GM23248 (cell line): ENCODE results near the gene ATP6V0E2. TPM values are rescaled to one million over a fixed set of nuclear protein-coding genes. Genes with fewer than 3 reads are reported as not detected.

Experiments used
- DNase-seq: peaks from one replicate; pipeline ENCODE4 v3.0.0-alpha.2; 2015
- H2AFZ ChIP-seq: fragments of 200-600 bp; sonication (generic); 2 replicates; pipeline ENCODE4 v1.6.1; 2016; ENCODE audit warnings: antibody characterized with exemption
- H3F3A ChIP-seq: fragments of 200-600 bp; sonication (generic); 2 replicates; pipeline ENCODE4 v1.6.1; 2016; ENCODE audit warnings: mild to moderate bottlenecking, antibody characterized with exemption, mixed run types; ENCODE audit not compliant: insufficient read depth
- H3K27ac ChIP-seq: fragments of 200-600 bp; sonication (generic); 2 replicates; pipeline ENCODE4 v1.5.1; 2016; ENCODE audit warnings: mild to moderate bottlenecking
- H3K27me3 ChIP-seq: fragments of 200-600 bp; sonication (generic); replicated peaks from 2 replicates; pipeline ENCODE4 v1.6.1; 2016; ENCODE audit warnings: mild to moderate bottlenecking; ENCODE audit not compliant: insufficient read depth
- H3K36me3 ChIP-seq: fragments of 200-600 bp; sonication (generic); 2 replicates; pipeline ENCODE4 v1.6.1; 2016; ENCODE audit warnings: low read depth, mild to moderate bottlenecking
- H3K4me1 ChIP-seq: fragments of 200-600 bp; sonication (generic); 2 replicates; pipeline ENCODE4 v1.6.1; 2016; ENCODE audit warnings: mild to moderate bottlenecking; ENCODE audit not compliant: insufficient read depth
- H3K4me2 ChIP-seq: fragments of 200-600 bp; sonication (generic); one replicate; pipeline ENCODE4 v1.6.1; 2016; ENCODE audit warnings: mild to moderate bottlenecking; ENCODE audit not compliant: unreplicated experiment
- H3K4me3 ChIP-seq: fragments of 200-600 bp; sonication (generic); 2 replicates; pipeline ENCODE4 v1.5.1; 2016; ENCODE audit warnings: mild to moderate bottlenecking
- H3K79me2 ChIP-seq: fragments of 200-600 bp; sonication (generic); 2 replicates; pipeline ENCODE4 v1.6.1; 2016; ENCODE audit warnings: mild to moderate bottlenecking; ENCODE audit not compliant: insufficient read depth
- H3K9ac ChIP-seq: fragments of 200-600 bp; sonication (generic); 2 replicates; pipeline ENCODE4 v1.6.1; 2016; ENCODE audit warnings: mild to moderate bottlenecking
- H3K9me2 ChIP-seq: fragments of 200-600 bp; sonication (generic); 2 replicates; pipeline ENCODE4 v1.6.1; 2016; ENCODE audit warnings: mixed run types, mild to moderate bottlenecking, moderate library complexity; ENCODE audit not compliant: insufficient read depth
- H3K9me3 ChIP-seq: fragments of 200-600 bp; sonication (generic); one replicate; pipeline ENCODE4 v1.6.1; 2017; ENCODE audit warnings: low read depth
- H4K20me1 ChIP-seq: fragments of 200-600 bp; sonication (generic); 2 replicates; pipeline ENCODE4 v1.6.0; 2016; ENCODE audit not compliant: insufficient read depth
- EZH2 ChIP-seq: fragments of 200-600 bp; sonication (generic); IDR thresholded peaks from 2 replicates; pipeline ENCODE4 v1.6.1; 2018; ENCODE audit warnings: antibody characterized with exemption, mild to moderate bottlenecking; ENCODE audit not compliant: insufficient read depth, poor library complexity, severe bottlenecking
- EZH2phosphoT487 ChIP-seq: fragments of 200-600 bp; sonication (generic); IDR thresholded peaks from 2 replicates; pipeline ENCODE4 v1.6.1; 2018; ENCODE audit warnings: antibody characterized with exemption, moderate library complexity, mild to moderate bottlenecking, low read depth; ENCODE audit not compliant: insufficient read depth
- WGBS, 2 experiments: methylation state at CpG; one replicate each; pipeline ENCODE4 v1.1.6; 2015 to 2017; ENCODE audit warnings: low lambda C conversion rate in 2 of 2, low coverage in 1 of 2; ENCODE audit errors: missing lambda C conversion rate in 2 of 2; 5-methylcytosine and 5-hydroxymethylcytosine counted together
- in situ Hi-C: fragments of 300-500 bp; cut with MboI; formaldehyde crosslinking; loops from 2 replicates; pipeline ENCODE4 v1.15.0; 2020
- polyA plus RNA-seq: library from polyadenylated mRNA; unstranded; fragments of >200 nt; fragmentation: Nextera tagmentation; extraction: Ambion mirVana; gene quantifications from 2 replicates; pipeline ENCODE4 v1.2.1, GENCODE V29; 2016
- total RNA-seq: library from RNA; depleted of rRNA; stranded (reverse); fragments of >200 nt; shearing (Covaris generic); gene quantifications from 2 replicates; pipeline ENCODE4 v1.2.3, GENCODE V29; 2014

Gene ATP6V0E2
- total and polyA plus RNA-seq, 2 experiments from 2014 or later, result 6.9 to 7.7 TPM

DNA sequence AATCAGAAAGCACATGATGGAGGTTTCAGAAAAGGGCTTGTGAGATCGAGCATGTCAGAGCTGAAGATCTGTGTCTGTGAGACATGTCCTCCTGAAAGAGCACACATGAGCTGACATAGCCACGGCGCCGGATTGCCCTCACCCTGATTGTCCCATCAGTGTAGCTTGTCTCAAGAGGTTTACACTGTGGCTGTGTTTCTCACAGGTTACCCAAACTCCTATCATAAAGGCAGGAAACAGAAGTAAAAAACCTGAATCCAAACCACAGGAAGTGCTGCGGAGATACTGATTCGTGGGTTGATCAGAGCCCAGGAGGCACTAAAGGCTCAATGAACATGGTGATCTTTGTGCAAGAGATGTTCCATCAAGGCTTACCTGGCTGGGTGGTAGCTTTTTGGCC lies 3.9 kb upstream of the ATP6V0E2 start:
- H3K9ac ChIP-seq, result no peak overlapping the region
- H3F3A ChIP-seq, result 0 out of 2 replicates have a peak, but pooled peaks cover 5% of the 10 kb centered on the region
- no peak overlapping the region for H3K4me2 ChIP-seq
- no peaks in the 10 kb centered on the region for H3K36me3 ChIP-seq
- WGBS, 2 experiments, result 94 to 96% methylated on average over 6 of the region's 6 CpGs
- no peaks in the 10 kb centered on the region for H3K79me2 ChIP-seq
- no peak overlapping the region for H3K4me3 ChIP-seq
- H3K9me2 ChIP-seq, result no peaks in the 10 kb centered on the region
- no peaks in the 10 kb centered on the region for H3K9me3 ChIP-seq
- in situ Hi-C loops, result no loop called here
- no peak for TF ChIP-seq EZH2
- no peak for TF ChIP-seq EZH2phosphoT487
- DNase-seq, result no peak
- no peaks in the 10 kb centered on the region; the same call in 1 of the 2 replicates for H3K4me1 ChIP-seq
- H3K27me3 ChIP-seq, result no peaks in the 10 kb centered on the region
- H4K20me1 ChIP-seq, result no peaks in the 10 kb centered on the region
- H3K27ac ChIP-seq, result no peak overlapping the region
- H2AFZ ChIP-seq, result no peak overlapping the region

GRCh38 chr7:149870274-149870673 lies 3.5 kb upstream of the ATP6V0E2 start:
- no peak for DNase-seq
- no peaks in the 10 kb centered on the region for H4K20me1 ChIP-seq
- H3K36me3 ChIP-seq, result no peaks in the 10 kb centered on the region
- 0 out of 2 replicates have a peak, but pooled peaks cover 5% of the 10 kb centered on the region for H3F3A ChIP-seq
- no peaks in the 10 kb centered on the region for H3K27me3 ChIP-seq
- H3K4me2 ChIP-seq, result no peak overlapping the region
- TF ChIP-seq EZH2phosphoT487, result no peak
- no peak for TF ChIP-seq EZH2
- no peak overlapping the region for H3K27ac ChIP-seq
- no peaks in the 10 kb centered on the region; the same call in 1 of the 2 replicates for H3K4me1 ChIP-seq
- no peak overlapping the region for H2AFZ ChIP-seq
- H3K4me3 ChIP-seq, result no peak overlapping the region
- H3K9me3 ChIP-seq, result no peaks in the 10 kb centered on the region
- WGBS, 2 experiments, result 89 to 98% methylated on average over 3 of the region's 3 CpGs
- in situ Hi-C loops, result no loop called here
- H3K9ac ChIP-seq, result no peak overlapping the region
- no peaks in the 10 kb centered on the region for H3K9me2 ChIP-seq
- H3K79me2 ChIP-seq, result no peaks in the 10 kb centered on the region

DNA sequence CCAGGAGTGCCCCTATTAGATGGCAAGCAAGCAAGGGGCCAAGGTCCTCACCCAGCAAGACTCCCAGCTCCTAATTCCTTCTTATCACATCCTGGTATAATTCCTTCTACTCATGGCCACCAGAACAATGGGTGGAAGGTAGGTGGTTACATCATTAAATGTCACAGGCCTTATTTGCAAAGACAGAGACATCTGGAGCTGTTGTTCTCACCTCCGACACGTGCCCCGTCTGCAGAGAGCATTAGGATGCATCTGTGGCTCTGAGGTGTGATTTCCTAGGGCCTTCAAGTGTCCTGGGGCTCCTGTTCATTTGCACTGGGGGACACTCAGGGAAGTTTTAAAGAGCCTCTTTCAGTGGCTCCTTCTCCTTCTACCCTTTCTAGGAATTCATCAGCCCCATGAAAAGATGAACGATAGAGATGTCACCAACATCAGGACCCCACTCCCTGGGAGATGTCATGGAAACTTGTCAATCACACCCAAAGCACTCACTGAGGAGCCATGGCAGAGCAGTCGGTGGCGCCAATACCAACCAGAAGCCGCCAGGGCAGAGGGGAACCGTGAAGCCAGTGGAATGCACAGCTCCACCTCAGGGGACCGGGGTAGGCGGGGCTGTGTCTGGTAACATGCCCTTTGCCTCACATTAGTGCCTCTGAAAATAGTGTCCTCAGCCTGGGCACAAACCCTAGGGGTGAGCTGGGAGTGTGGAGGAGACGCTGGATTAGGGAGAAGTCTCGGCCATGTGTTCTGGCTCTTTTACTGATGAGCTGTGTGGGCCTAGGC lies 2.9 kb upstream of the ATP6V0E2 start:
- Histone ChIP-seq H3K36me3 (no peaks in the 10 kb centered on the region), H3K4me3 (no peak overlapping the region), H3K4me1 (no peaks in the 10 kb centered on the region; the same call in 1 of the 2 replicates), H3K79me2 (no peaks in the 10 kb centered on the region), H2AFZ (no peak overlapping the region), H3K9me2 (no peaks in the 10 kb centered on the region), H3K4me2 (no peak overlapping the region), H4K20me1 (no peaks in the 10 kb centered on the region), H3K27me3 (no peaks in the 10 kb centered on the region), H3K9ac (no peak overlapping the region), H3F3A (0 out of 2 replicates have a peak, but pooled peaks cover 5% of the 10 kb centered on the region), H3K9me3 (no peaks in the 10 kb centered on the region), H3K27ac (no peak overlapping the region)
- TF ChIP-seq EZH2, result no peak
- no peak for TF ChIP-seq EZH2phosphoT487
- no peak for DNase-seq
- 79 to 89% methylated on average over 12 of the region's 12 CpGs for WGBS, 2 experiments
- in situ Hi-C loops, result no loop called here

DNA sequence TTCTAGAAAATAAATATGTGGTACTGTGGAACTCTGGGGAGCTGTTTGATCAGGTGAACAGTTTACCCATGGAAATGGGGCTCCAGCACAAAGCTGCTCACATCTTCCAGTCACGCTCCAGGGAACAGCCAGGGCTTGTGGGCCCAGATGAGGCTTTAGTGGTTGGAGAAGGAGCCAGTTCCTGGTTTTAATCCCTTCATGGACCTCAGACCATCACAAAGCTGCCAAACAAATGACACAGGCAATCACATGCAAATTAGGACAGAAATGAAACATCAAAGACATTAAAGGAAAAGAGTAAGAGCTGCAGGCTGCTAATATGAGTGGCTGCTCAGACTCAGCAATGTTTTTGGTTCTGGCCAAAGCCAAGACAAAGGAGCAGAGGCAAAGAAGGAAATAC lies 2.2 kb upstream of the ATP6V0E2 start:
- 94 to 96% methylated on average over 1 of the region's 1 CpG for WGBS, 2 experiments
- Histone ChIP-seq H3K4me1 (no peaks in the 10 kb centered on the region; the same call in 1 of the 2 replicates), H4K20me1 (no peaks in the 10 kb centered on the region), H3K4me3 (no peak overlapping the region), H3K79me2 (no peaks in the 10 kb centered on the region), H3K27ac (no peak overlapping the region), H3K36me3 (no peaks in the 10 kb centered on the region), H2AFZ (no peak overlapping the region), H3K9me2 (no peaks in the 10 kb centered on the region), H3K4me2 (no peak overlapping the region), H3K9ac (no peak overlapping the region), H3K9me3 (no peaks in the 10 kb centered on the region), H3F3A (0 out of 2 replicates have a peak, but pooled peaks cover 5% of the 10 kb centered on the region), H3K27me3 (no peaks in the 10 kb centered on the region)
- DNase-seq, result no peak
- TF ChIP-seq EZH2 (no peak), EZH2phosphoT487 (no peak)
- in situ Hi-C loops, result no loop called here
